Fibroblast of lung (primary cell): ENCODE results near the gene TOGARAM2. TPM values are rescaled to one million over a fixed set of nuclear protein-coding genes. Genes with fewer than 3 reads are reported as not detected.

ENCODE experiments used
- DNase-seq, 2 donors: peaks; one replicate each; pipeline versions ENCODE4 v3.0.0 to v3.0.0-alpha.2; 2010; ENCODE audit warnings: low read depth in 2 of 2
- H2AFZ ChIP-seq: 2 replicates; pipeline ENCODE4 v1.5.1; 2012; ENCODE audit warnings: low read length, control low read depth, inconsistent platforms
- H3K27ac ChIP-seq: 2 replicates; pipeline ENCODE4 v1.5.1; 2011; ENCODE audit warnings: low read length, control low read depth; ENCODE audit not compliant: insufficient read depth
- H3K27me3 ChIP-seq: 2 replicates; pipeline ENCODE4 v1.5.1; 2011; ENCODE audit warnings: mild to moderate bottlenecking, low read length; ENCODE audit not compliant: control insufficient read depth, insufficient read depth
- H3K36me3 ChIP-seq: 2 replicates; pipeline ENCODE4 v1.5.1; 2011; ENCODE audit warnings: low read length; ENCODE audit not compliant: control insufficient read depth, insufficient read depth
- H3K4me1 ChIP-seq: 2 replicates; pipeline ENCODE4 v1.5.1; 2011; ENCODE audit warnings: low read length; ENCODE audit not compliant: control insufficient read depth, insufficient read depth; ENCODE audit errors: extremely low read depth
- H3K4me2 ChIP-seq: 2 replicates; pipeline ENCODE4 v1.5.1; 2011; ENCODE audit warnings: low read length, control low read depth; ENCODE audit not compliant: insufficient read depth; ENCODE audit errors: extremely low read depth
- H3K4me3 ChIP-seq, 4 experiments: fragments of 200-600 bp in 1 of 4; sonication (generic) in 1 of 4; replicated peaks in 1 of 4; 2 replicates each; pipeline ENCODE4 v1.5.1; 2011 to 2016; ENCODE audit warnings: low read length in 4 of 4, low read depth in 3 of 4, mild to moderate bottlenecking in 3 of 4, control low read depth in 2 of 4, inconsistent platforms in 1 of 4, mixed read lengths in 1 of 4; ENCODE audit not compliant: insufficient read depth in 1 of 4; ENCODE audit errors: control extremely low read depth in 1 of 4
- H3K79me2 ChIP-seq: 2 replicates; pipeline ENCODE4 v1.5.1; 2012; ENCODE audit warnings: mild to moderate bottlenecking, low read length, inconsistent platforms; ENCODE audit not compliant: control insufficient read depth, insufficient read depth
- H3K9ac ChIP-seq: 2 replicates; pipeline ENCODE4 v1.5.1; 2011; ENCODE audit warnings: mild to moderate bottlenecking, low read length, control low read depth; ENCODE audit not compliant: insufficient read depth
- H3K9me3 ChIP-seq: 2 replicates; pipeline ENCODE4 v1.5.1; 2012; ENCODE audit warnings: low read depth, low read length; ENCODE audit not compliant: control insufficient read depth, insufficient read depth
- H4K20me1 ChIP-seq: 2 replicates; pipeline ENCODE4 v1.5.1; 2011; ENCODE audit warnings: low read length; ENCODE audit not compliant: control insufficient read depth, insufficient read depth; ENCODE audit errors: extremely low read depth
- EZH2 ChIP-seq: IDR thresholded peaks from 2 replicates; pipeline ENCODE4 v1.5.1; 2012; ENCODE audit warnings: low read length, control low read depth, mild to moderate bottlenecking; ENCODE audit errors: missing control alignments
- polyA minus RNA-seq: library from RNA; depleted of rRNA, polyadenylated mRNA; stranded (reverse); fragments of >200 nt; gene quantifications from 2 replicates; pipeline ENCODE4 v1.2.3, GENCODE V29; 2011; ENCODE audit warnings: low replicate concordance
- polyA plus RNA-seq, 2 donors: library from polyadenylated mRNA; depleted of rRNA in 1 of 2; stranded (reverse) in 1 of 2; unstranded in 1 of 2; fragments of >200 nt; gene quantifications; 2 replicates each; pipeline ENCODE4 v1.2.1, GENCODE V29; 2011 to 2012; ENCODE audit warnings: missing spikeins in 1 of 2
- total RNA-seq: library from RNA; depleted of rRNA; stranded (reverse); fragments of >200 nt; gene quantifications from 2 replicates; pipeline ENCODE4 v1.2.1, GENCODE V29; 2014
- TF ChIP-seq, protein P1 (sequence below), 2 donors: IDR thresholded peaks in 1 of 2; conservative IDR thresholded peaks in 1 of 2; 1 replicate in 1 of 2; 2 replicates in 1 of 2; pipeline ENCODE4 v1.5.1; 2011 to 2012; ENCODE audit warnings: low read length in 2 of 2, control low read depth in 1 of 2, inconsistent platforms in 1 of 2, low read depth in 1 of 2, mild to moderate bottlenecking in 1 of 2

TOGARAM2 gene
- total RNA-seq (0.26 and 0.33 TPM in 2 replicates), polyA plus RNA-seq (0.09 and 0.15 TPM in 2 replicates), polyA minus RNA-seq (not detected in 2 replicates)
- 0.02 and 0.15 TPM in 2 replicates for polyA plus RNA-seq (2012)

DNA sequence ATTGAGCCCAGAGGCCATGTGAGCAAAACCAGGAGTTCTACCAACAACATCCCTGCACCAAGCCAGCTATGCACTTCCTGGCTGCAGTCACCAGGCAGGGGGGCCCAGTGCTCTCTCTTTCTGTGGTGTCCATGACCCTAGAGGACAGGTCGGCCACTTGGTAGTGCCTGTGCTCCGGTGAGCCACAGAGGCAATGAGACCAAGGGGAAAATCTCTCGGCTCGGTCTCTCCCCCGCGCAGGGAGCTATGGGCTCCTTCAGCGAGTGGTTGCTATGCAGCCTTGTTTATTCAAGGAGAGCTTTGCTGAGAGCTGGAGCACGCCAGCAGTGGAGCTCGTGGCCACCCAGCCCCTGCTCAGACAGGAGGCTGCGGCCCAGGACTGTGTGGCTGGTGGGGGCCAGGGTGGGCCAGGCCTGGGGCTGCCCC lies at the start of gene TOGARAM2:
Gene TOGARAM2, plus strand, starts transcription at position 283 of the 426 bp plus-strand sequence. CDS start 13,537 bp downstream, outside the sequence.
- Histone ChIP-seq H3K4me2 (no peak within 1 kb of the TSS), H3K4me1 (no peaks in the 10 kb centered on the region), H3K27me3 (no peaks in the 10 kb centered on the region), H3K36me3 (no peaks in the 10 kb centered on the region), H3K9ac (no peak within 1 kb of the TSS), H3K9me3 (no peaks in the 10 kb centered on the region), H3K79me2 (no peaks in the 10 kb centered on the region), H3K4me3 (no peak within 1 kb of the TSS), H4K20me1 (no peaks in the 10 kb centered on the region), H2AFZ (no peak within 1 kb of the TSS), H3K27ac (no peak within 1 kb of the TSS)
- peak in 1 of 2 donors; percentile 44 for DNase-seq
- TF ChIP-seq EZH2, result no peak
- TF ChIP-seq, protein P1, sequence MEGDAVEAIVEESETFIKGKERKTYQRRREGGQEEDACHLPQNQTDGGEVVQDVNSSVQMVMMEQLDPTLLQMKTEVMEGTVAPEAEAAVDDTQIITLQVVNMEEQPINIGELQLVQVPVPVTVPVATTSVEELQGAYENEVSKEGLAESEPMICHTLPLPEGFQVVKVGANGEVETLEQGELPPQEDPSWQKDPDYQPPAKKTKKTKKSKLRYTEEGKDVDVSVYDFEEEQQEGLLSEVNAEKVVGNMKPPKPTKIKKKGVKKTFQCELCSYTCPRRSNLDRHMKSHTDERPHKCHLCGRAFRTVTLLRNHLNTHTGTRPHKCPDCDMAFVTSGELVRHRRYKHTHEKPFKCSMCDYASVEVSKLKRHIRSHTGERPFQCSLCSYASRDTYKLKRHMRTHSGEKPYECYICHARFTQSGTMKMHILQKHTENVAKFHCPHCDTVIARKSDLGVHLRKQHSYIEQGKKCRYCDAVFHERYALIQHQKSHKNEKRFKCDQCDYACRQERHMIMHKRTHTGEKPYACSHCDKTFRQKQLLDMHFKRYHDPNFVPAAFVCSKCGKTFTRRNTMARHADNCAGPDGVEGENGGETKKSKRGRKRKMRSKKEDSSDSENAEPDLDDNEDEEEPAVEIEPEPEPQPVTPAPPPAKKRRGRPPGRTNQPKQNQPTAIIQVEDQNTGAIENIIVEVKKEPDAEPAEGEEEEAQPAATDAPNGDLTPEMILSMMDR (conservative IDR thresholded peaks at IDR 0.05 in 1 of 2, IDR thresholded peaks at IDR 0.05 in 1 of 2; ENCODE audit: low read depth in 1 of 2, low read length in 2 of 2), result no peak

DNA sequence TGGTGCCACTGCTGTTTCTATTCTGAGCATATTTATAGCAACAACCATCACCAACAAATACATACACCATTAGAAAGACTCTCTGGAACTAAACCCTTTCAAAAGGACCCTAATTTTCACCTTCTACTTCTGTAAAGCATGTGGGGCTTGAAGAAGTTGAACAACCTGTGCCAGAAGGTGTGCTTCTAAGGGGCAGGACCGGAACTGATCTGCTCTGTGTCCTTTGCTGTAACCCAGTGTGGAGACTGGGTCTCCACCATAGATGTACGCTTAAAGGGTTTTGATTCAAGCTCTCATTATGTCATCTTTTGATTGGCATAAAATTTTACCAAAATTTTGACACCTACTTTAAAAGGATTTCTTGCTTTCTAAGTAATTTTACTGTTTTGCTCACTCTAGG lies 46.3 kb upstream of the TOGARAM2 start:
- H4K20me1 ChIP-seq, result no peaks in the 10 kb centered on the region
- peaks cover 5% of the 10 kb centered on the region for H3K36me3 ChIP-seq
- no peaks in the 10 kb centered on the region for H3K4me1 ChIP-seq
- H2AFZ ChIP-seq, result no peak overlapping the region
- H3K27ac ChIP-seq, result no peak overlapping the region
- no peaks in the 10 kb centered on the region for H3K79me2 ChIP-seq
- H3K9me3 ChIP-seq, result no peaks in the 10 kb centered on the region
- H3K27me3 ChIP-seq, result no peaks in the 10 kb centered on the region
- no peak overlapping the region for H3K4me2 ChIP-seq
- H3K4me3 ChIP-seq, result no peak overlapping the region
- no peak overlapping the region for H3K9ac ChIP-seq
- no peak for TF ChIP-seq EZH2
- TF ChIP-seq, protein P1 (conservative IDR thresholded peaks at IDR 0.05 in 1 of 2, IDR thresholded peaks at IDR 0.05 in 1 of 2; ENCODE audit: low read depth in 1 of 2, low read length in 2 of 2), result no peak
- DNase-seq, result no peak

DNA sequence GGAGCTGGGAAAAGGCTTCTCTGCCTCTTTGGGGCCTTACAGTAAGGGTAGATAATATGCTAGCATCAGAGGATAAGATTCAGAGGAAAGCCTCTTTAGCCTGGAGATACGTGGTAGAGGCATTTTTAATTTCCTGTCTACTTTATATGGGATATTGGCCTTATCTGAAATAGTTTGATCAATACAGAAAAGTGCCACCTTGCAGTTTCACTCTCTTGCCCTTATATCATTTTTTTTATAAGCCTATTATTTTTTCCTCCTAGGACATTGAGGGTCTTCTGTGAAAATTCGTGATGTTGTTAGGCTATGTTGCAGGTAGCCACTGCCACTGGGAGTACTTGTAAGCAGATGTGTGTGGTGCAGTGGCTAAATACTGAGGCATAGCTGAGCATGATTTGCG lies 40.1 kb upstream of the TOGARAM2 start:
- no peak for TF ChIP-seq EZH2
- TF ChIP-seq, protein P1 (conservative IDR thresholded peaks at IDR 0.05 in 1 of 2, IDR thresholded peaks at IDR 0.05 in 1 of 2; ENCODE audit: low read depth in 1 of 2, low read length in 2 of 2), result no peak
- no peak for DNase-seq
- Histone ChIP-seq H3K27me3 (no peaks in the 10 kb centered on the region), H3K4me1 (no peaks in the 10 kb centered on the region), H3K27ac (no peak overlapping the region), H3K79me2 (no peaks in the 10 kb centered on the region), H3K9ac (no peak overlapping the region), H3K4me2 (no peak overlapping the region), H2AFZ (no peak overlapping the region), H3K4me3 (no peak overlapping the region), H3K36me3 (peaks cover 7% of the 10 kb centered on the region), H4K20me1 (no peaks in the 10 kb centered on the region), H3K9me3 (no peaks in the 10 kb centered on the region)
